ENCODE data around the gene RPL21.
A peak's percentile ranks its signal among the peaks of the same experiment; 100 is the strongest.

The RPL21 gene

DNA sequence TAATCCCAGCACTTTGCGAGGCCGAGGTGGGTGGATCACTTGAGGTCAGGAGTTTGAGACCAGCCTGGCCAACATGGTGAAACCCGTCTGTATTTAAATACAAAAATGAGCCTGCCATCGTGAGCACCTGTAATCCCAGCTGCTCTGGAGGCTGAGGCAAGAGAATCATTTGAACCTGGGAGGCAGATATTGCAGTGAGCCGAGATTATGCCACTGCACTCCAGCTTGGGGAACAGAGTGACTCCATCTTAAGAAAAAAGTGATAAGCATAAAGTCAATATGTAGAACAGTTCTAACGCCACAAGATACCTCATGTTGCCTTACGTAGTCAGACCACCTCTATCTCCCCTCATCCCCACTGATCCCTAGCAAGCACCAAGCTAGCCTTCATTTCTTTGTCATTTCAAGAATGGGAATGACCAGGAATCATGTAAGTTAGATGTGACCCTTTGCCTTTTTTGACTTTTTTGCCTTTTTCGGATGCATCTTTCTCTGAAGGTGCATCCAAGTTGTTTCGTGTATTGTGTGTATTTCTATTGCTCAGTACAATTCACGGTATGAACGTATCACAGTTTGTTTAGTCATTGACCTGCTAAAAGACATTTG, 6.4 kb downstream of the RPL21 start:
- TF ChIP-seq POLR2AphosphoS5 (IDR thresholded peaks at IDR 0.05; ENCODE audit: low read depth, low read length) (peak; percentile 76; the same call in 1 of the 2 replicates), TAF1 (IDR thresholded peaks at IDR 0.05; ENCODE audit: borderline replicate concordance, insufficient read depth, low read length) (no peak)

- no peak for TF ChIP-seq REST (IDR thresholded peaks at IDR 0.05; ENCODE audit: insufficient read depth in 1 of 2, low read depth in 2 of 2, low read length in 2 of 2)
- TF ChIP-seq FOXP2 (optimal IDR thresholded peaks at IDR 0.05; ENCODE audit: borderline replicate concordance, extremely low read depth, extremely low read length, insufficient read depth): no peak
- TF ChIP-seq POLR2AphosphoS5 (IDR thresholded peaks at IDR 0.05; ENCODE audit: low read depth, low read length): no peak
- no peak for TF ChIP-seq SIN3A (IDR thresholded peaks at IDR 0.05; ENCODE audit: borderline replicate concordance, insufficient read depth, low read length)
- TF ChIP-seq TAF1 (IDR thresholded peaks at IDR 0.05; ENCODE audit: borderline replicate concordance, insufficient read depth, low read length): no peak
These were observed 7.5 kb downstream of the RPL21 start for GRCh38 chr13:27258637-27259386.

DNA sequence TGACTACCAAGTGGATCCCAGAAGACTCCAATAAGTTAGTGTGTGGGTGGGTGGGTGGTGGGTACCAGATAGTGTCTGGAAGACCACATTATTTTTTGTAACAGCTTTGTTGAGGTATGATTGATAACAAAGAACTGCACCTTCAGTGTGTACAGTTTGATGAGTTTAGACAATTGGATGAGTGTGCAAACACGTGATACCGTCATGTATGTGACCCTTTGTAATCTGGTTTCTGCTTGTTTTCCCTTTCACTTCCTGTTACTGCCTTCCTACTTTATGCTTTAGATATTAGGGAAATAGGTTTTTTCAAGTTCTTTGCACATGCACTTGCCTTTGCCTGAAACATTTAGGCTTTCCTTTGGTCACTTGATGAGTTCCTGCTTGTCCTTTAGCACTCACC, 8.5 kb downstream of the RPL21 start:
- no peak for TF ChIP-seq FOXP2 (optimal IDR thresholded peaks at IDR 0.05; ENCODE audit: borderline replicate concordance, extremely low read depth, extremely low read length, insufficient read depth)

DNA sequence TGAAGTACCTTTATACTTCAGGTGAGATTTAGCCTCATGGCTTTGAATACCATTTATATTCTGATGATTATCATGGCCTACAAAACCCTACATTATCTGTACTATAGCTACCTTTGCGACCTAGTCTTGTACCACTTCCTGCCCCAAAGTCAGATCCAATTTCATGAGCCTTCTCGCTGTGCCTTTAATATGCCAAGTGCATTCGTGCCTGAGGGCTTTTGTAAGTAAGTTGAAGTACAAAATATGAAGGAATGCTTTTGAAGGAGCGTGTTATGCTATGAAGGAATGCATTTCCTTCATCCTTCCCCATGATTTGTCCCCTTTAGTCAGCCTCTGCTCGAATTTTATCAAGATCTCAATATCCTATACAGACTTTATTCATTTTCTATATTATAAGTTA, 10.0 kb downstream of the RPL21 start:
- TF ChIP-seq POLR2AphosphoS5 (IDR thresholded peaks at IDR 0.05; ENCODE audit: low read depth, low read length) (no peak), SIN3A (IDR thresholded peaks at IDR 0.05; ENCODE audit: borderline replicate concordance, insufficient read depth, low read length) (no peak), TAF1 (IDR thresholded peaks at IDR 0.05; ENCODE audit: borderline replicate concordance, insufficient read depth, low read length) (no peak), REST (IDR thresholded peaks at IDR 0.05; ENCODE audit: insufficient read depth in 1 of 2, low read depth in 2 of 2, low read length in 2 of 2) (no peak), FOXP2 (optimal IDR thresholded peaks at IDR 0.05; ENCODE audit: borderline replicate concordance, extremely low read depth, extremely low read length, insufficient read depth) (no peak)

- TF ChIP-seq SIN3A (IDR thresholded peaks at IDR 0.05; ENCODE audit: borderline replicate concordance, insufficient read depth, low read length) (no peak), TAF1 (IDR thresholded peaks at IDR 0.05; ENCODE audit: borderline replicate concordance, insufficient read depth, low read length) (no peak), REST (IDR thresholded peaks at IDR 0.05; ENCODE audit: insufficient read depth in 1 of 2, low read depth in 2 of 2, low read length in 2 of 2) (no peak), POLR2AphosphoS5 (IDR thresholded peaks at IDR 0.05; ENCODE audit: low read depth, low read length) (no peak), FOXP2 (optimal IDR thresholded peaks at IDR 0.05; ENCODE audit: borderline replicate concordance, extremely low read depth, extremely low read length, insufficient read depth) (no peak)
These were observed 12.1 kb downstream of the RPL21 start for GRCh38 chr13:27263438-27263837.

DNA sequence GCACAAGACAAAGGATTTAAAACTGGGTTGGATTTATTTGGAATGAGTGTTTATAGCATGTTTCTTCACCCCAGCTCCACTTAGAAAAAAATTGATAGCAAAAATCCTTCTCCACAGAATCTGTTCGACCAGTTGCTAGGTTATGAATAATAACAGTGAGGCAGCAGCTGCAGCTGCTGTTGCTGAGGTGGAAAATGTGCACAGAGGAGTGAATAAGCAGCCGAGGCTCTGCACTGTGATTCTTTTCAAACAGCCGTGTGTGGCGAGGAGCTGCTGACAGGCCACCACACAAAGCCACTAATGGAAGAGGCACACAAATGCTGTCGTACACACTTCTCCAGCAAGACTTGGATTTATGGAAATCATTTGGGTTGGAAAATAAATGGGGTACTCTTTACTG, 12.8 kb downstream of the RPL21 start:
- TF ChIP-seq REST (IDR thresholded peaks at IDR 0.05; ENCODE audit: insufficient read depth in 1 of 2, low read depth in 2 of 2, low read length in 2 of 2) (no peak), TAF1 (IDR thresholded peaks at IDR 0.05; ENCODE audit: borderline replicate concordance, insufficient read depth, low read length) (no peak), FOXP2 (optimal IDR thresholded peaks at IDR 0.05; ENCODE audit: borderline replicate concordance, extremely low read depth, extremely low read length, insufficient read depth) (no peak), SIN3A (IDR thresholded peaks at IDR 0.05; ENCODE audit: borderline replicate concordance, insufficient read depth, low read length) (no peak), POLR2AphosphoS5 (IDR thresholded peaks at IDR 0.05; ENCODE audit: low read depth, low read length) (no peak)

Measured in PFSK-1 (cell line).